Duodenal mucosa (tissue), 2 donors: ENCODE data around the gene HMBS.
A peak's percentile ranks its signal among the peaks of the same experiment; 100 is the strongest.

Source experiments
- H3K27ac ChIP-seq: one replicate; pipeline ENCODE4 v1.7.0; 2013; ENCODE audit warnings: low read depth, low read length
- H3K27me3 ChIP-seq, 2 donors: one replicate each; pipeline ENCODE4 v1.7.0; 2013; ENCODE audit warnings: low read length in 2 of 2, control low read depth in 1 of 2; ENCODE audit not compliant: insufficient read depth in 2 of 2, control insufficient read depth in 1 of 2
- H3K36me3 ChIP-seq, 2 donors: one replicate each; pipeline ENCODE4 v1.7.0; 2013; ENCODE audit warnings: low read length in 2 of 2, control low read depth in 1 of 2; ENCODE audit not compliant: insufficient read depth in 2 of 2, control insufficient read depth in 1 of 2
- H3K4me1 ChIP-seq, 2 donors: one replicate each; pipeline ENCODE4 v1.7.0; 2013; ENCODE audit warnings: low read length in 2 of 2, control low read depth in 1 of 2; ENCODE audit not compliant: insufficient read depth in 2 of 2, control insufficient read depth in 1 of 2
- H3K4me3 ChIP-seq, 2 donors: one replicate each; pipeline ENCODE4 v1.7.0; 2013; ENCODE audit warnings: low read length in 2 of 2, low read depth in 1 of 2
- H3K9ac ChIP-seq, 2 donors: one replicate each; pipeline ENCODE4 v1.7.0; 2013; ENCODE audit warnings: low read length in 2 of 2, low read depth in 1 of 2
- H3K9me3 ChIP-seq, 2 donors: one replicate each; pipeline ENCODE4 v1.7.0; 2013; ENCODE audit warnings: low read length in 2 of 2, control low read depth in 1 of 2; ENCODE audit not compliant: control insufficient read depth in 1 of 2

The HMBS gene

GRCh38 chr11:119108857-119109221, 24.2 kb downstream of the HMBS start:
- Histone ChIP-seq H3K36me3 (peaks cover 26 to 35% of the 10 kb centered on the region in 2 donors), H3K4me1 (peaks cover 23 to 36% of the 10 kb centered on the region in 2 donors), H3K27ac (no peak overlapping the region), H3K9ac (peak overlapping the region in 1 of 2 donors; percentile 69), H3K4me3 (peak overlapping the region; percentile 75 to 94), H3K9me3 (no peaks in the 10 kb centered on the region), H3K27me3 (no peaks in the 10 kb centered on the region)

- Histone ChIP-seq H3K4me1 (peaks cover 23 to 36% of the 10 kb centered on the region in 2 donors), H3K9me3 (no peaks in the 10 kb centered on the region), H3K4me3 (no peak overlapping the region), H3K36me3 (peaks cover 31 to 45% of the 10 kb centered on the region in 2 donors), H3K9ac (no peak overlapping the region), H3K27me3 (no peaks in the 10 kb centered on the region), H3K27ac (no peak overlapping the region)
Measured at GRCh38 chr11:119109843-119110242, 25.2 kb downstream of the HMBS start.

GRCh38 chr11:119110439-119110838, 25.8 kb downstream of the HMBS start:
- H3K9ac ChIP-seq = no peak overlapping the region
- H3K4me1 ChIP-seq = peaks cover 23 to 36% of the 10 kb centered on the region in 2 donors
- no peak overlapping the region for H3K4me3 ChIP-seq
- no peaks in the 10 kb centered on the region for H3K27me3 ChIP-seq
- H3K9me3 ChIP-seq = no peaks in the 10 kb centered on the region
- no peak overlapping the region for H3K27ac ChIP-seq
- peaks cover 32 to 48% of the 10 kb centered on the region in 2 donors for H3K36me3 ChIP-seq

DNA sequence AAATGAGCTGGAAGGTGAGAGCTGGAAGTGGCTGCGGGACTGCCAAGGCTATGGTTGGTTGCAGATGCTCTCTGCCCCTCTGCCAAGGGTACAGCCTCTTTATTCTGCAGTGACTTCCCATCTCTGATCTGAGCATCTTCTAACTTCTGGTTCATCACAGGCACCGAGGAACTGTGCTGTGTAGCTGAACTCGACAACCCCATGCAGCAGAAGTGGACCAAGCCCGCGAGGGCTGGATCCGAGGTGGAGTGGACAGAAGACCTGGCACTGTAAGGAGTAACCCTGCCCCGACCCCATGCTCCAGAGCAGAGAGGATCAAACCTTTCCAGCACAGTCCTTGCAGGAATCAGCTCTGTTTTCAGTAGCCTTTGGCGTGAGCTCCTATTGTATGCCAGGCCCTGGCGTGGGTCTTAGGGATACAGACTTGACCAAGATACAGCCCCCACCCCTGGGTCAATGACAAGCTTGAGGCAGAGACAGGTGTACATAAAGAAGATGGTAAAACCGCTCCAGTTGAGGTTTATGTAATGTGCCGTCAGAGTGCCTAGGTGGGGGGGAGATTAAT, 26.8 kb downstream of the HMBS start:
- no peak overlapping the region for H3K9ac ChIP-seq
- H3K4me1 ChIP-seq = peaks cover 20 to 32% of the 10 kb centered on the region in 2 donors
- H3K27ac ChIP-seq = no peak overlapping the region
- H3K4me3 ChIP-seq = no peak overlapping the region
- H3K36me3 ChIP-seq = peaks cover 34 to 57% of the 10 kb centered on the region in 2 donors
- H3K9me3 ChIP-seq = no peaks in the 10 kb centered on the region
- H3K27me3 ChIP-seq = no peaks in the 10 kb centered on the region

GRCh38 chr11:119112314-119113020, 27.8 kb downstream of the HMBS start:
- Histone ChIP-seq H3K4me1 (peaks cover 15 to 27% of the 10 kb centered on the region in 2 donors), H3K4me3 (no peak overlapping the region), H3K9me3 (no peaks in the 10 kb centered on the region), H3K9ac (no peak overlapping the region), H3K27me3 (no peaks in the 10 kb centered on the region), H3K36me3 (peaks cover 39 to 67% of the 10 kb centered on the region in 2 donors), H3K27ac (no peak overlapping the region)

GRCh38 chr11:119113716-119114115, 29.0 kb downstream of the HMBS start:
- Histone ChIP-seq H3K9me3 (no peaks in the 10 kb centered on the region), H3K27me3 (no peaks in the 10 kb centered on the region), H3K27ac (no peak overlapping the region), H3K36me3 (peaks cover 40 to 71% of the 10 kb centered on the region in 2 donors), H3K9ac (no peak overlapping the region), H3K4me1 (peaks cover 9 to 19% of the 10 kb centered on the region in 2 donors), H3K4me3 (no peak overlapping the region)

GRCh38 chr11:119114351-119114750, 29.7 kb downstream of the HMBS start:
- Histone ChIP-seq H3K27me3 (no peaks in the 10 kb centered on the region), H3K4me3 (no peak overlapping the region), H3K4me1 (peaks cover 2 to 13% of the 10 kb centered on the region in 2 donors), H3K9me3 (no peaks in the 10 kb centered on the region), H3K36me3 (peaks cover 40 to 71% of the 10 kb centered on the region in 2 donors), H3K27ac (no peak overlapping the region), H3K9ac (no peak overlapping the region)

DNA sequence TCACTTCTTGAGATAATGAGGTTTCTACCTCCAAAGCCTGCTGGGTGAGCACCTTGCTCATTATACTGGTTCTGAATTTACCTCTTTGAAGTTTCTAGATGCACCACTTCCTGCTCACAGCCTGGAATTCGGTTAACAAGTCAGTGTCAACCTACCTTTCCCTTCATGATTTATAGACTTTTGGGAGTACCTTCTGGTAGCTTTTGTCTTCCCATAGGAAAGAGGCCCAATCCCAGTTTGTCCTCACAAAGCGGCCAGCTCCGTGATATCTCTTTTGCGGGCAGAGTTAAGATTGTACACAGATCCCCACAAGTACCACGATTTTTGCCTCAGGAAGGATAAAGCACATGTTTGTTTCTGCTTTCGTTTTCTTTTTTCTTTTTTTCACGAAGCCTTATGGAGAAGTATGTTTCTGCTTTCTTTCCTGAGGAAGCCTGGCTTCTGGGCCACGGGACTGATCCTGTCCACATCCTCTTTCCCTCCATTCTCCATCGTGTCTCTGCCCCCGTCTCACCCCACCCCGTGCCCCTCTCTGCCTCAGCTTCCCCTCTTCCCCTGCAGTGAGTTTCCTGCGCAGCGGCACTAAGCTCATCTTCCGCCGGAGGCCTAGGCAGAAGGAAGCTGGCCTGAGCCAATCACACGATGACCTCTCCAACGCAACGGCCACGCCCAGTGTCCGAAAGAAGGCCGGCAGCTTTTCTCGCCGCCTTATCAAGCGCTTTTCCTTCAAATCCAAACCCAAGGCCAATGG, 31.0 kb downstream of the HMBS start:
- no peak overlapping the region for H3K9ac ChIP-seq

GRCh38 chr11:119116235-119116594, 31.5 kb downstream of the HMBS start:
- Histone ChIP-seq H3K27me3 (no peaks in the 10 kb centered on the region), H3K27ac (no peak overlapping the region), H3K4me1 (peaks cover 7 to 10% of the 10 kb centered on the region in 2 donors), H3K36me3 (peaks cover 32 to 60% of the 10 kb centered on the region in 2 donors), H3K9ac (no peak overlapping the region), H3K9me3 (no peaks in the 10 kb centered on the region), H3K4me3 (no peak overlapping the region)

More for the DNA sequence above, 31.0 kb downstream of the HMBS start:
- H3K27me3 ChIP-seq = no peaks in the 10 kb centered on the region
- no peak overlapping the region for H3K27ac ChIP-seq
- H3K4me3 ChIP-seq = no peak overlapping the region
- peaks cover 37 to 66% of the 10 kb centered on the region in 2 donors for H3K36me3 ChIP-seq
- peaks cover 4 to 7% of the 10 kb centered on the region in 2 donors for H3K4me1 ChIP-seq
- H3K9me3 ChIP-seq = no peaks in the 10 kb centered on the region

GRCh38 chr11:119116601-119117000, 31.9 kb downstream of the HMBS start:
- Histone ChIP-seq H3K27ac (no peak overlapping the region), H3K27me3 (no peaks in the 10 kb centered on the region), H3K9me3 (no peaks in the 10 kb centered on the region), H3K9ac (no peak overlapping the region), H3K4me1 (peaks cover 7 to 10% of the 10 kb centered on the region in 2 donors), H3K36me3 (peaks cover 28 to 56% of the 10 kb centered on the region in 2 donors), H3K4me3 (no peak overlapping the region)
